ENCODE measurements around the gene OR6J1. TPM values are rescaled to one million over a fixed set of nuclear protein-coding genes. Genes with fewer than 3 reads are reported as not detected.

Gene OR6J1
- total and polyA plus RNA-seq, 2 donors (not counting 3 experiments of a cell fraction or from before 2014, with no cell fraction given) = not detected

DNA sequence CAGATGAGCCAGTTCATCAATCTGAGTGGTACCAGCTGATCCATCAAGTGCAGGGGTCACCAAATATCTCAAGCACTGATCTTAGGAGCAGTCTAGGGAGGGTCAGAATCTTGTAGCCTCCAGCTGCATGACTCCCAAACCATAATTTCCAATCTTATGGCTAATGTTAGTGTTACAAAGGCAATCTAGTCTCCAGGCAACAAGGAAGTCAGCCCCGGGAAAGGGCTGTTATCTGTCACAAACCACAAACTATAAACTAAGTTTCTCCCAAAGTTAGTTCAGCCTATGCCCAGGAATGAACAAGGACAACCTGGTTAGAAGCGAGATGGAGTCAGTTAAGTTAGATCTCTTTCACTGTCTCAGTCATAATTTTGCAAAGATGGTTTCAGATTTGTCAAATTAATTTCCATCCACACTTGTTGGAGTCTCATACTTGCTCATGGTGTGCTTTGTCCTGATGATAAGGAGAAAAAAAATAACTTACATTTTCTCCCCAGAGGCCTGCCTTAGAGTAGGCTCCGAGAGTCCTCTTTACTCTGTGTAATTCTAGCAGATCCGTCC lies 49.9 kb downstream of the OR6J1 start:
- TF ChIP-seq EZH2 (IDR thresholded peaks at IDR 0.05; ENCODE audit: borderline replicate concordance, low read depth, low read length, severe bottlenecking) = no peak
- TF ChIP-seq POLR2AphosphoS5 (IDR thresholded peaks at IDR 0.05; ENCODE audit: insufficient read depth, low read depth, low read length) = no peak
- TF ChIP-seq, protein P1, sequence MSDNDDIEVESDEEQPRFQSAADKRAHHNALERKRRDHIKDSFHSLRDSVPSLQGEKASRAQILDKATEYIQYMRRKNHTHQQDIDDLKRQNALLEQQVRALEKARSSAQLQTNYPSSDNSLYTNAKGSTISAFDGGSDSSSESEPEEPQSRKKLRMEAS (IDR thresholded peaks at IDR 0.05; ENCODE audit: insufficient read depth, insufficient read length) = no peak
- no peak for TF ChIP-seq MYC (IDR thresholded peaks at IDR 0.05; ENCODE audit: low read depth, low read length)
- CTCF ChIA-PET = interaction anchor here (1.2 to 8.5 kb wide), 4 partner anchors 23 to 303 kb away, joined by 3 to 102 read pairs (median 4); no protein-coding TSS in a partner anchor
- H3K27me3 ChIP-seq (ENCODE audit: control insufficient read depth in 2 of 2, insufficient read depth in 2 of 2, low read length in 2 of 2) = peaks cover 3 to 9% of the 10 kb centered on the region in 2 experiments
- POLR2A ChIA-PET = no interaction called here
- H4K20me1 ChIP-seq (replicated peaks; ENCODE audit: control insufficient read depth, extremely low read depth, insufficient read depth, low read length) = no peaks in the 10 kb centered on the region
- H3K9me1 ChIP-seq (replicated peaks; ENCODE audit: control insufficient read depth, extremely low read depth, insufficient read depth, low read length) = no peaks in the 10 kb centered on the region
- intact Hi-C loops (cut with micrococcal nuclease) = no loop called here
- BruUV-seq (replicated peaks) = no TSS peak
- H3K4me2 ChIP-seq (ENCODE audit: insufficient read depth, low read length) = no peak overlapping the region
- no peak for DNase-seq (ENCODE audit: low read depth, low spot score)
- FAIRE-seq = no peak
- H3K4me1 ChIP-seq (ENCODE audit: control insufficient read depth, extremely low read depth, insufficient read depth, low read length) = peaks cover 9% of the 10 kb centered on the region
- no peak overlapping the region for H3K9ac ChIP-seq (replicated peaks; ENCODE audit: extremely low read depth, insufficient read depth, low read length)
- no peaks in the 10 kb centered on the region for H3K9me3 ChIP-seq (replicated peaks; ENCODE audit: control insufficient read depth, insufficient read depth, low read length)
- H3K79me2 ChIP-seq (ENCODE audit: control insufficient read depth, insufficient read depth, low read length) = no peaks in the 10 kb centered on the region
- no peak overlapping the region for H3K27ac ChIP-seq (ENCODE audit: insufficient read depth, low read depth, low read length)
- H3K36me3 ChIP-seq (ENCODE audit: control insufficient read depth in 2 of 2, extremely low read depth in 1 of 2, insufficient read depth in 2 of 2, low read length in 2 of 2) = no peaks in the 10 kb centered on the region
- no peak overlapping the region for H2AFZ ChIP-seq (ENCODE audit: low read depth, low read length)
- H3K4me3 ChIP-seq (replicated peaks in 1 of 3; ENCODE audit: insufficient read depth in 1 of 3, low read depth in 1 of 3, low read length in 3 of 3) = no peak overlapping the region
- dilution Hi-C loops (cut with MboI; ENCODE audit: extremely low pct_ligation_motif_present, low sequenced_read_pairs) = no loop called here

DNA sequence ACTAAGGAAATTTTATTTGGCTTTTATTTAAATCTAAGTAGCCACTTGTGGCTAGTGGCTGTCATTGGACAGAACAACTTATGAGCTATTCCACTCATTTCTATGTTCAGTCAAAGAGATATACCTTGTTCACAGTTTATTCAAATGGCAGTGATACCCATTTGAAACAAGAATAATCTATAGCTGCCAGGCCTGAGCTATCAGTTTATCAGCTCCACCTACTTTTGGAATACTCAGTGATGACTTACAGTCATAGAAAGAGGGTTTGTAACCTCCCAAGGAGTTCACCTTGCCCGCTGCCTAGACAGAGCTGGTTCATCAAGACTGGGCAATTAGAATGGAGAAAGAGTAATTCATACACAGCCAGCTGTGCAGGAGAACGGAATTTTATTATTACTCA lies 50.6 kb downstream of the OR6J1 start:
- intact Hi-C loops (cut with micrococcal nuclease) = no loop called here
- Histone ChIP-seq H3K4me3 (replicated peaks in 1 of 3; ENCODE audit: insufficient read depth in 1 of 3, low read depth in 1 of 3, low read length in 3 of 3) (no peak overlapping the region), H3K27ac (ENCODE audit: insufficient read depth, low read depth, low read length) (no peak overlapping the region), H3K36me3 (ENCODE audit: control insufficient read depth in 2 of 2, extremely low read depth in 1 of 2, insufficient read depth in 2 of 2, low read length in 2 of 2) (no peaks in the 10 kb centered on the region), H4K20me1 (replicated peaks; ENCODE audit: control insufficient read depth, extremely low read depth, insufficient read depth, low read length) (no peaks in the 10 kb centered on the region), H2AFZ (ENCODE audit: low read depth, low read length) (no peak overlapping the region), H3K9ac (replicated peaks; ENCODE audit: extremely low read depth, insufficient read depth, low read length) (no peak overlapping the region), H3K79me2 (ENCODE audit: control insufficient read depth, insufficient read depth, low read length) (peaks cover 4% of the 10 kb centered on the region), H3K4me2 (ENCODE audit: insufficient read depth, low read length) (no peak overlapping the region), H3K4me1 (ENCODE audit: control insufficient read depth, extremely low read depth, insufficient read depth, low read length) (peaks cover 5% of the 10 kb centered on the region), H3K9me1 (replicated peaks; ENCODE audit: control insufficient read depth, extremely low read depth, insufficient read depth, low read length) (no peaks in the 10 kb centered on the region), H3K9me3 (replicated peaks; ENCODE audit: control insufficient read depth, insufficient read depth, low read length) (no peaks in the 10 kb centered on the region), H3K27me3 (ENCODE audit: control insufficient read depth in 2 of 2, insufficient read depth in 2 of 2, low read length in 2 of 2) (peaks cover 3 to 9% of the 10 kb centered on the region in 2 experiments)
- TF ChIP-seq MYC (IDR thresholded peaks at IDR 0.05; ENCODE audit: low read depth, low read length) = no peak
- no peak for TF ChIP-seq JUN (IDR thresholded peaks at IDR 0.05; ENCODE audit: borderline replicate concordance, insufficient read depth, insufficient read length, low read depth)
- no peak for TF ChIP-seq EZH2 (IDR thresholded peaks at IDR 0.05; ENCODE audit: borderline replicate concordance, low read depth, low read length, severe bottlenecking)
- no peak for TF ChIP-seq POLR2AphosphoS5 (IDR thresholded peaks at IDR 0.05; ENCODE audit: insufficient read depth, low read depth, low read length)
- TF ChIP-seq FOS (IDR thresholded peaks at IDR 0.05; ENCODE audit: borderline replicate concordance, insufficient read depth, low read length) = no peak
- TF ChIP-seq, protein P2, sequence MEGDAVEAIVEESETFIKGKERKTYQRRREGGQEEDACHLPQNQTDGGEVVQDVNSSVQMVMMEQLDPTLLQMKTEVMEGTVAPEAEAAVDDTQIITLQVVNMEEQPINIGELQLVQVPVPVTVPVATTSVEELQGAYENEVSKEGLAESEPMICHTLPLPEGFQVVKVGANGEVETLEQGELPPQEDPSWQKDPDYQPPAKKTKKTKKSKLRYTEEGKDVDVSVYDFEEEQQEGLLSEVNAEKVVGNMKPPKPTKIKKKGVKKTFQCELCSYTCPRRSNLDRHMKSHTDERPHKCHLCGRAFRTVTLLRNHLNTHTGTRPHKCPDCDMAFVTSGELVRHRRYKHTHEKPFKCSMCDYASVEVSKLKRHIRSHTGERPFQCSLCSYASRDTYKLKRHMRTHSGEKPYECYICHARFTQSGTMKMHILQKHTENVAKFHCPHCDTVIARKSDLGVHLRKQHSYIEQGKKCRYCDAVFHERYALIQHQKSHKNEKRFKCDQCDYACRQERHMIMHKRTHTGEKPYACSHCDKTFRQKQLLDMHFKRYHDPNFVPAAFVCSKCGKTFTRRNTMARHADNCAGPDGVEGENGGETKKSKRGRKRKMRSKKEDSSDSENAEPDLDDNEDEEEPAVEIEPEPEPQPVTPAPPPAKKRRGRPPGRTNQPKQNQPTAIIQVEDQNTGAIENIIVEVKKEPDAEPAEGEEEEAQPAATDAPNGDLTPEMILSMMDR (IDR thresholded peaks at IDR 0.05; ENCODE audit: extremely low read depth in 1 of 2, insufficient read depth in 1 of 2, low read depth in 1 of 2, low read length in 2 of 2) = no peak
- TF ChIP-seq, protein P1 (IDR thresholded peaks at IDR 0.05; ENCODE audit: insufficient read depth, insufficient read length) = no peak
- no peak for TF ChIP-seq GATA2 (IDR thresholded peaks at IDR 0.05; ENCODE audit: insufficient read depth, insufficient read length, low read depth, low read length)
- no peak for TF ChIP-seq POLR2A (IDR thresholded peaks at IDR 0.05; ENCODE audit: low read depth, low read length)
- dilution Hi-C loops (cut with MboI; ENCODE audit: extremely low pct_ligation_motif_present, low sequenced_read_pairs) = no loop called here
- no peak for DNase-seq (ENCODE audit: low read depth, low spot score)
- FAIRE-seq = no peak
- POLR2A ChIA-PET = no interaction called here
- CTCF ChIA-PET = interaction anchor here (1.2 to 8.5 kb wide), 4 partner anchors 22 to 303 kb away, joined by 3 to 102 read pairs (median 4); no protein-coding TSS in a partner anchor
- no TSS peak for BruUV-seq (replicated peaks)
